ENCODE measurements around the gene COTL1. TPM values are rescaled to one million over a fixed set of nuclear protein-coding genes. Genes with fewer than 3 reads are reported as not detected.
"Not testable (repeated sequence)": the region's sequence is repeated elsewhere in the genome, so short reads cannot be mapped to it uniquely, and the experiment has no call there.

COTL1 gene
- total RNA-seq, 1 donor from 2014 or later, result 37.6 TPM

DNA sequence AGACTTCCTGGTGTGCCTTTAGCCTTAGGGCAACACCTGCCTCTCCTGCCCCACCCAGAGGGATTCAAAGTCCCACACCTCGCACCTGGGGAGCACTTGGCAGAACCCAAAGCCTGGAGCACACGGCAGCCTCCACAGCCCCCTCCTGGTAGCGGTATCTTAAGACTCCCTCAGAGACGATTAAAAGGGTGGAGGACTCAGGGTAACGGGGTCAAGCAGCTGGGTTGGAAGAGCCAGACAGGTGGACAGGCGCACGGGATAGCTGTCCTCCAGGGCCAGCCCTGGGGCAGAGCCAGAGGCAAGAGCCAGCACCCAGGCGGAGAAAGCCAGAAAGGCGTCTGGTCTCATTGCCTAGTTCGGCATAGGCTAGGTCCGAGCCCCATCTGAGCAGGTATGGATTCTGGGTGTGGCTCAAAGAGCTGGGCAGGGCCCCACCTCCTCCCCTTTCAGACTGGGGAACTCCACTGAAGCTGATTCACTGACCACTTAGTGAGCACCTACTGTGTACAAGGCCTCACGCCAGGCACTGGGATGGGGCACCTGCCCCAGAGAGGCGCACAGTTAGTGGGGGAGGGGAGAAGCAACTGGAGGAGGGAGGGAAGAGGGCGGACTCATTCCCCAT, 58.5 kb downstream of the COTL1 start:
- no peak overlapping the region for H3K27ac Mint-ChIP-seq
- no peaks in the 10 kb centered on the region for H3K9me3 Mint-ChIP-seq (ENCODE audit: low read depth)
- TF ChIP-seq, protein P1, sequence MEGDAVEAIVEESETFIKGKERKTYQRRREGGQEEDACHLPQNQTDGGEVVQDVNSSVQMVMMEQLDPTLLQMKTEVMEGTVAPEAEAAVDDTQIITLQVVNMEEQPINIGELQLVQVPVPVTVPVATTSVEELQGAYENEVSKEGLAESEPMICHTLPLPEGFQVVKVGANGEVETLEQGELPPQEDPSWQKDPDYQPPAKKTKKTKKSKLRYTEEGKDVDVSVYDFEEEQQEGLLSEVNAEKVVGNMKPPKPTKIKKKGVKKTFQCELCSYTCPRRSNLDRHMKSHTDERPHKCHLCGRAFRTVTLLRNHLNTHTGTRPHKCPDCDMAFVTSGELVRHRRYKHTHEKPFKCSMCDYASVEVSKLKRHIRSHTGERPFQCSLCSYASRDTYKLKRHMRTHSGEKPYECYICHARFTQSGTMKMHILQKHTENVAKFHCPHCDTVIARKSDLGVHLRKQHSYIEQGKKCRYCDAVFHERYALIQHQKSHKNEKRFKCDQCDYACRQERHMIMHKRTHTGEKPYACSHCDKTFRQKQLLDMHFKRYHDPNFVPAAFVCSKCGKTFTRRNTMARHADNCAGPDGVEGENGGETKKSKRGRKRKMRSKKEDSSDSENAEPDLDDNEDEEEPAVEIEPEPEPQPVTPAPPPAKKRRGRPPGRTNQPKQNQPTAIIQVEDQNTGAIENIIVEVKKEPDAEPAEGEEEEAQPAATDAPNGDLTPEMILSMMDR (IDR thresholded peaks at IDR 0.05; ENCODE audit: unreplicated experiment), result no peak
- H3K4me1 Mint-ChIP-seq (ENCODE audit: low read depth), result peaks cover 22% of the 10 kb centered on the region
- no peak overlapping the region for H3K4me3 Mint-ChIP-seq (ENCODE audit: low read depth)
- no peaks in the 10 kb centered on the region for H3K27me3 Mint-ChIP-seq
- DNase-seq (ENCODE audit: low spot score, unreplicated experiment), result no peak
- H3K36me3 Mint-ChIP-seq (ENCODE audit: insufficient read depth), result no peaks in the 10 kb centered on the region

DNA sequence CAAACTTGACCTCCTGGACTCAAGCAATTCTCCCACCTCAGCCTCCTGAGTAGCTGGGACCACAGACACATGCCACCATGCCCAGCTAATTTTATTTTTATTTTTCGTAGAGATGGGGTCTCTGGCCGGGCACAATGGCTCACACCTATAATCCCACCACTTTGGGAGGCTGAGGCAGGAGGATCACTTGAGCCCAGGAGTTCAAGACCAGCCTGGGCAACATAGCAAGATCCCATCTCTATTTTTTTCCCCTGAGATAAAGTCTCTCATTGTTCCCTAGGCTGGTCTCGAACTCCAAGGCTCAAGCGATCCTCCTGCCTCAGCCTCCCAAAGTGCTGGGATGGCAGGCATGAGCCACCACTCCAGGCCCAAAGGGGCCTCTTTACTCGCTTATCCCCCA, 59.0 kb downstream of the COTL1 start:
- H3K27me3 Mint-ChIP-seq; H3K9me3 Mint-ChIP-seq (ENCODE audit: low read depth); H3K4me3 Mint-ChIP-seq (ENCODE audit: low read depth); H3K27ac Mint-ChIP-seq; H3K36me3 Mint-ChIP-seq (ENCODE audit: insufficient read depth); DNase-seq (ENCODE audit: low spot score, unreplicated experiment): not testable (repeated sequence)
- H3K4me1 Mint-ChIP-seq (ENCODE audit: low read depth), result peaks cover 26% of the 10 kb centered on the region

DNA sequence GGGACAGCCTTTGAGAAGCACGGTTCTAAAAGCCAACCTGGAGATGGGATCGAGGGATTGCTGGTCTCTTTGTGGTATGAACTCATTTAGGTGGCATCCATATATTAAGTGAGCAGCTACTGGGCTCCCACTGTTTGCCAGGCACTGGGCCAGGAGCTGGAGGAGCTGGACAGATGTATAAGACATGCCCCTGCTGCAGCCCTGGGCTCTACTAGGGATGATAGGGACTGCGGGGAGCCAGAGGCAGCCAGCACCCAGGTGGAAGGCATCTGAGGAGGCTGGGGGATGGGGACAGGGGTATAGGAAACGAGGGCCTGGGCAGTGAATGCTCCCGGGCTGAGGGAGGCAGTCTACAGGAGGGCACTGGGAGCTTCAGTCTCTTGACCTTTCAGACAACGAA, 60.4 kb downstream of the COTL1 start:
- H3K9me3 Mint-ChIP-seq (ENCODE audit: low read depth), result no peaks in the 10 kb centered on the region
- TF ChIP-seq, protein P1 (IDR thresholded peaks at IDR 0.05; ENCODE audit: unreplicated experiment), result no peak
- no peaks in the 10 kb centered on the region for H3K36me3 Mint-ChIP-seq (ENCODE audit: insufficient read depth)
- H3K4me3 Mint-ChIP-seq (ENCODE audit: low read depth), result no peak overlapping the region
- peak overlapping the region; percentile 47 for H3K27ac Mint-ChIP-seq
- H3K27me3 Mint-ChIP-seq, result peaks cover 3% of the 10 kb centered on the region
- peaks cover 26% of the 10 kb centered on the region for H3K4me1 Mint-ChIP-seq (ENCODE audit: low read depth)
- no peak for DNase-seq (ENCODE audit: low spot score, unreplicated experiment)

DNA sequence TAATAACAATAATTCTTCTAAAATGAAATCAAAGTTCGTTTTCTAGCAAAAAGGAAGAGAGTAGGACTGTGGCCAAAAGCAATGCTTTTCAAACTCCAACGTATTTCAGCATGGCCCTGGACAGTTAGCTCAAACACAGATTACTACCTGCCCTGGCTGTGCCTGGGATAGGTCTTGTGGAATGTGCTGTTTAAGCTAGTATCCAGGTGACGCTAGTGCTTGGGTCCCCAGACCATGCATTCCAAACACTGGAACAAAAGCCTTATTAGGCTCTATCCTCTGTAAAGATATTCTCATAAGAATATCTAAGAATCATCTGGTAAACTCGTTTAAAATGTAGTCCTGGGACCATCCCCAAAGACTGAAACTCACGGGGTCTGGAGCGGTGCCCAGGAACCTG, 60.8 kb downstream of the COTL1 start:
- H3K4me3 Mint-ChIP-seq (ENCODE audit: low read depth), result no peak overlapping the region
- H3K9me3 Mint-ChIP-seq (ENCODE audit: low read depth), result no peaks in the 10 kb centered on the region
- no peak overlapping the region for H3K27ac Mint-ChIP-seq
- peaks cover 26% of the 10 kb centered on the region for H3K4me1 Mint-ChIP-seq (ENCODE audit: low read depth)
- peaks cover 3% of the 10 kb centered on the region for H3K27me3 Mint-ChIP-seq
- H3K36me3 Mint-ChIP-seq (ENCODE audit: insufficient read depth), result no peaks in the 10 kb centered on the region
- DNase-seq (ENCODE audit: low spot score, unreplicated experiment), result no peak
- TF ChIP-seq, protein P1 (IDR thresholded peaks at IDR 0.05; ENCODE audit: unreplicated experiment), result no peak

DNA sequence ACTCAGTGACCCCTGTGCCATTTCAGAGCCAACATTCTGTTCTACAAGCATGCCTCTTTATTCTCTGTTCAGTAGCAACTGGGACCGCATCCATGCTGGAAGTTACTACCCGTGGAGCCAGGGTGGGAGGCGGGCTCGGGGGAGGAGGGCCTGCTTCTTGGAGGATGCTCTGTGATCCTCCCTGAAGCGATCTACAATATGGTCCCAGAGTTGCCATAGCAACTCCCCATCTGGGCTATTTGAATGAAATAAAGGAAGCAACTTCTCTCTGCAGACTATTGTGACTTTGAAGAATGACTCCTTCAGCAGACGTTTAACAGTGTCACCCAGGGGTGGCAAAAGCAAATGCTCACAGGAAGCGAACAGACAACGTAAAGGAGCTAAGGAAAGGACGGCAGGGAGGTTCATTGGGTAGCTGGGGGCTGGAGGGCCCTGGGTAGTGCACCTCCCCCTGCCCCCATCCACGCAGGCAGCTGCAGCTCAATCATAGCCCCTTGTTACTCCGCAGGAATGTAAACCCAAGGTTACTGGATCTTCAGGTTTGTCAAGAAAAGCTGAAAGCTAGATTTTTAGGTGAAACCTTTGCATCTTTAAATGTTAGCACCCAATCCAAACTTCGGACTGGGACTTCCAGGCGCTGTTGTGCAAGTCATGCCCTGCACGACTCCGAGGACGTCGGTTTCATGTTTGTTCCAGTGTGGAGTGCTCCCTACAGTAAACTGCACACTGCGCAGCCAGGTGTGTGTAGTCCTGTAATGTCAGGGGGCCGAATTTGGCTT, 62.3 kb downstream of the COTL1 start:
- Mint-ChIP-seq H3K4me3 (ENCODE audit: low read depth) (peak overlapping the region; percentile 25), H3K36me3 (ENCODE audit: insufficient read depth) (no peaks in the 10 kb centered on the region), H3K27ac (peak overlapping the region; percentile 68), H3K4me1 (ENCODE audit: low read depth) (peaks cover 26% of the 10 kb centered on the region), H3K27me3 (peaks cover 3% of the 10 kb centered on the region), H3K9me3 (ENCODE audit: low read depth) (no peaks in the 10 kb centered on the region)
- TF ChIP-seq, protein P1 (IDR thresholded peaks at IDR 0.05; ENCODE audit: unreplicated experiment), result no peak
- no peak for DNase-seq (ENCODE audit: low spot score, unreplicated experiment)
